ENCODE results near the gene PCDHB11.
"Not testable (repeated sequence)": the region's sequence is repeated elsewhere in the genome, so short reads cannot be mapped to it uniquely, and the experiment has no call there.

DNA sequence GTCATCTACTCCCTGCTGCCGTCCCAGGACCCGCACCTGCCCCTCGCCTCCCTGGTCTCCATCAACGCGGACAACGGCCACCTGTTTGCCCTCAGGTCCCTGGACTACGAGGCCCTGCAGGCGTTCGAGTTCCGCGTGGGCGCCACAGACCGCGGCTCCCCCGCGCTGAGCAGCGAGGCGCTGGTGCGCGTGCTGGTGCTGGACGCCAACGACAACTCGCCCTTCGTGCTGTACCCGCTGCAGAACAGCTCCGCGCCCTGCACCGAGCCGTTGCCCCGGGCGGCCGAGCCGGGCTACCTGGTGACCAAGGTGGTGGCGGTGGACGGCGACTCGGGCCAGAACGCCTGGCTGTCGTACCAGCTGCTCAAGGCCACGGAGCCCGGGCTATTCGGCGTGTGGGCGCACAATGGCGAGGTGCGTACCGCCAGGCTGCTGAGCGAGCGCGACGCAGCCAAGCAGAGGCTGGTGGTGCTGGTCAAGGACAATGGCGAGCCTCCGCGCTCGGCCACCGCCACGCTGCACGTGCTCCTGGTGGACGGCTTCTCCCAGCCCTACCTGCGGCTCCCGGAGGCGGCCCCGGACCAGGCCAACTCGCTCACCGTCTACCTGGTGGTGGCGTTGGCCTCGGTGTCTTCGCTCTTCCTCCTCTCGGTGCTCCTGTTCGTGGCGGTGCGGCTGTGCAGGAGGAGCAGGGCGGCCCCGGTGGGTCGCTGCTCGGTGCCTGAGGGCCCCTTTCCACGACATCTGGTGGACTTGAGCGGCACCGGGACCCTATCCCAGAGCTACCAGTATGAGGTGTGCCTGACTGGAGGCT, 24.9 kb upstream of the PCDHB11 start:
- TF ChIP-seq POLR2A (IDR thresholded peaks at IDR 0.05; ENCODE audit: low read depth, low read length); POU2F2 (IDR thresholded peaks at IDR 0.05; ENCODE audit: low read depth, low read length); PAX5 (IDR thresholded peaks at IDR 0.05; ENCODE audit: insufficient read depth, low read length, severe bottlenecking); POLR2AphosphoS5 (IDR thresholded peaks at IDR 0.05; ENCODE audit: low read depth, low read length); TAF1 (IDR thresholded peaks at IDR 0.05; ENCODE audit: low read depth, low read length); SPI1 (IDR thresholded peaks at IDR 0.05; ENCODE audit: low read depth, low read length): not testable (repeated sequence)

All from GM12891 (cell line).